GOT3 (cell line): ENCODE measurements around the gene PIK3R4.

Experiments
- DNase-seq: peaks from one replicate; lab custom pipeline; 2025; ENCODE audit warnings: mixed read lengths; lab: John Stamatoyannopoulos, UW

PIK3R4 gene

DNA sequence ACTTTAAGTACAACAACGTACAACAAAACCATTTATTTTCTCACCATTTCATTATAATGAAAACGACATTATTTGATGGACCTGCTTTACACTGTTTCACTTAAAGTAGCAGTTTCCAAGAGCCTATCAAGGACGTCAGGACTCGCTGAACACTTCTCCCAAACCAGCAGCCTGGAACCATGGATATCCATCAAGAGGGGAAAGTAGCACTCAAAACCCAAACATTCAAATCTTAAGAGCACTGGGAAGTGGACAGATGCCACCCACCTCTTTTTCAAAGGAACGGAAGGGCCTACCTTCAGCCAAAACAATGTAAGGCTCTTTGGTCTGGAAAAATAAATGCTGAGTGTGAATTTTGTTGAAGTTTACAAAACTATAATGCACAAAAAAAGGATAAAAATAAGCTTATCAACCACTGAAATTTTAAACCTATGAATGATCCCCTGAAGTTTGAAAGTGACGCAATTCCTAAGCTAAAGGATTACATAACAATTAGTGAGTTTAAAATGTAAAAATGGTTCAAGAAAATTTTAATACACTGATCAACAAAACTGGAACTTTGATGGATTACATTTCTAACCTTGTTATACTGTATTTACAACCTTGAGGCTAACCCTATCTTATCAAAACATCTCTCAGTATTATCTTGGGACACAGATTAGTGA, 4.6 kb downstream of the PIK3R4 start:
- no peak for DNase-seq

DNA sequence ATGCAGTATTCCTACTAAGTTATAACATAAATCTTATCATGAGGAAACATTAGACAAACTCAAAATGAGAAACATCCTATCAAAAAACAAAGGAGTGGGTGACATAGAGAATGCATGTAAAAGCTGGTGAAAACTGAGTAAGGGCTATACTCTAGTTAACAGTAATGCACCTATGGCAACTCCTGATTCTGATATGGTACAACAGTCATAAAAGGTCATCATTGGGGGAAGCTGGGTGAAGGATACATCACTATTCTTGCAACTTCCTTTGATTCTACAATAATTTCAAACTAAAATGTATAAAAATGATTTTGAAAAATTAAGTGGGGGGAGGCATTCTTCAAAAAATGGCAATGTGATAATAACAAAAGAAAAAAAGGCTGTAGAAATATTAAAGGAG, 6.8 kb downstream of the PIK3R4 start:
- DNase-seq = no peak

DNA sequence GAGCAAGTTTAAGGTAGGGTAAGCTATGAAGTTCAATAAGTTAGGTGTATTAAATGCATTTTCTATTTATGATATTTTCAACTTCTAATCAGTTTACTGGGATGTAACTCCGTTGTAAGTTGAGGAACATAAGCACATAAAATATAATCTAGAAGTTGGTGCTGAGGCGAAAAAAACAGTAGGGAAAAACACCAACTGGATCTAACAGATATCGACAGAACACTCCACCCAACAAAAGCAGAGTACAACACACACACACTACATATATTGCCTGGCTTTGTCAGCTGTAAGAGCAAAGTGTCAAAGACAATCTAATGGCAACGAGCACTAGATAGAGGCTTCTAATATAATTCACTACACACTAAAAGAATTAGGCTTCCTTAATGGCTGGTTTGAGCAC, 8.4 kb downstream of the PIK3R4 start:
- no peak for DNase-seq

DNA sequence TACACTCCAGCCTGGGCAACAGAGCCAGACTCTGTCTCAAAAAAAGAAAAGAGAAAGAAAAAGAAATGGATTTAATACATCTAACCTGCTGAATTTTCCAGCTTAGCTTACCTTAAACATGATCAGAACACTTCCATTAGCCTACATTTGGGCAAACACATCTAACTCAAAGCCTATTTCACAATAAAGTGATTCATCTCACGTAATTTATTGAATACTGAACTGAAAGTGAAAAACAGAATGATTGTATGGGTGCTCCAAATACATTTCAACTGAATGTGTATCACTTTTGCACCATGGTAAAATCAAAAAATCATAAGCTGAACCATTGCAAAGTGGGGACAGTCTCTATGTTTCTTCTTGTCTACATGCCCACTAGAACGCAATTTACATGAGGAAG, 9.0 kb downstream of the PIK3R4 start:
- DNase-seq = no peak

DNA sequence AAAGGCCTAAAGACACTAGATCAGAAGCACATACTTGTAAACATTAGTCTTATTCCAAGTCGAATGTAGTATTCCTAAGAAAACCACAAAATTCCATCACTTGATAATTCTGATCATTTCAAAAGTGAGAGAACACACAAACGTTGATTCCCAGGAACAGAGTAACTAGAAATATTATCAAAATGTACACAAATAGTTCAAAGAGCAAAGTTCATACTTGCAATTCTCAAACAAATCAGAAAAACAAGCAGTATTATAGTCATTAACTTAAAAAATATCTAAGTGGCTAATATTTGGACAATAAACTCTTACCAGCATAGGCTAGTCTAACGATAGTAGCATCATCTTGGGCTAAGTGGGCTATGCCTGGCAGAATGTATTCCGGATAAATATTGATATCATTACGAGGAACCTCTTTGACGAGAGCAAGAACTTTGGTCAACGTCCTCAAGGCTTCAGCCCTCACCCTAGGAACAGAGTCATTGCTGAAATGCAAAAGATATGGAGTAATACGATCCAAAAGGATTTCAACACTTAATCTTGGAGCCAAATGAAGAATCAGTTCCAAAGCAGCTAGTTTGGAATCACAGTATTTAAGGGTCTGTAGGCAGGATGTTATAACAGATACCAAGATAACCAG, 13.3 kb downstream of the PIK3R4 start:
- DNase-seq = no peak

DNA sequence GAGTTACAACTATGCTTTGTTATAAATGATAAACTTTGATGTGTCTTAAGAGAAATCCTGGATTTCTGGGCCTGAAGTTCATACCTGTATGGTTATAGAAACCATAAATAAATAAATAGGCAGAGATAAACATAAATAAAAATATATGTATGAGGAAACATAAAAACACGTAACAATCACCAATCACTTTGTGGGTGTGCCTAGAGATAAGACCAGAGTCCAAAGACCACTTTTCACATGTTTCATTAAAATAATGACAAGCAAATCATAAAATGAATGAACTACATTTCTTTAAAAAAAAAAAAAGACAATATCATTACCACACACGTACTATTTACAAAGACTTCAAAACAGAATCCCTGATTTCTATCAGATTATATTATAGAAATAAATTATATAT, 14.1 kb downstream of the PIK3R4 start:
- DNase-seq = no peak

DNA sequence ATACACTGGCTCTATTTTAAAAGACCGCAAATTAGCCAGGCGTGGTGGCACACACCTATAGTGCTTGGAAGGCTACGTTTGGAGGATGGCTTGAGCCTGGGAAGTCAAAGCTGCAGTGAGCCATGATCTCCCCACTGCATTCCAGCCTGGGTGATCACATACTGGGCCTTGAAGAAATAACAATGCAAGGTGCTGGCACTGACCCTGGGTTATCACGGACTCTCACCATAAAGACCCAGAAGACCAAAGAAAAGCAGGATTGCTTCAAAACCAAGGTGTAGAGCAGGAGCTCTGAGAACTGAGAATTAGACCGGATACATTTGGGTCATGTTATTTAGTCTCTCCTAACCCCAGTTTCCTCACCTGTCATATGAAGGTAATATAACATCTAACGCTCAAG, 14.8 kb downstream of the PIK3R4 start:
- DNase-seq = no peak

DNA sequence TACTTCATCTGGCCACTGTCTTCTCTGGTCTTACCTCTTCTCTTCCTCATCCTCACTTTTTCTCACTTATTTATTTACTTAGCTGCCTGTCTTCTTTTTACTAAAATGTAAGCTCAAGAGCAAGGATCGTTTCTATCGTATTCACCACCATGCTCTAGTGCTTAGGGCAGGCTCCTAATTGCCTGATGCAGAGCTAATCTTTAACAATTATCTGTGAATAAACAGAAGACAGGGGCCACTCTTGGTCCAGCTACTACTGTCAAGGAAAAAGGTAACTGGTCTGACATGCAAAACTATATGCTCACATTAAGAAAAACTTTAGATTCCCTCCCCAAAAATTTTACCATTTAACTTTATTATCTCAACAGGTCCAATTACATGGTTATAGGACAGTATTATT, 17.5 kb downstream of the PIK3R4 start:
- no peak for DNase-seq

DNA sequence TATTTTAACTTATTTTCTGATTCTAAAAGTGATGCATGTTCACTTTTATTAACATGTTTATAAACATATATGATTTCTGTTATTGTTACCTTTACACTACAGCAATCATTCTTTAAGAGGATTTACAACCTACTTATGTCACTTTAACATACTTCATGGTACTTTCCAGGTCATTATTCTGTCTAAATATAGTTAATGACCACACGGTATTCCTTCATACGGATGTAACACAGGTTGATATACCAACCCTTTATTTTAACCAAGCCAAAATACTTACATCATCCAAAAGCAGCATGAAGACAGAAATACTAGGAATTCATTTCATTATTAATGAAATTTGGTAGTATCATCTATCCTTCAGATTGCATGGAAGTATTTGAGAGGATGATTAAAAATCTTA, 18.6 kb downstream of the PIK3R4 start:
- no peak for DNase-seq

DNA sequence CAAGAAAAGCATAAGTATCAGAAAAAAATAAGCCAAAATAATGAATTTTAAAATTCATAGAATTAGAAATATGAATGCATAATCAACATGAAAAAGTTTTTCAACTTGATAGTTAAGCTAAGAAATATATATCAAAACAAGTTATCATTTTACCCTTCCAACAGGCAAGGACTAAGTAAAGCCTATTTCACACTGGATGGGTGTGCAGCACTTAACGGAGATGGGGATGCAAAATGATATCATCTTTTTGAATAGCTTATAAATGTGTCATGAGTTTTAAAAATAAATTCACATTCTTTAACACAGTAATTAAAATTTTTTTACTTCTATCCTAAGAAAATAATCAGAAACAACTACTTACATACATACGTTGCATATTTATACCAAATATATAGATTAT, 20.9 kb downstream of the PIK3R4 start:
- DNase-seq = no peak

DNA sequence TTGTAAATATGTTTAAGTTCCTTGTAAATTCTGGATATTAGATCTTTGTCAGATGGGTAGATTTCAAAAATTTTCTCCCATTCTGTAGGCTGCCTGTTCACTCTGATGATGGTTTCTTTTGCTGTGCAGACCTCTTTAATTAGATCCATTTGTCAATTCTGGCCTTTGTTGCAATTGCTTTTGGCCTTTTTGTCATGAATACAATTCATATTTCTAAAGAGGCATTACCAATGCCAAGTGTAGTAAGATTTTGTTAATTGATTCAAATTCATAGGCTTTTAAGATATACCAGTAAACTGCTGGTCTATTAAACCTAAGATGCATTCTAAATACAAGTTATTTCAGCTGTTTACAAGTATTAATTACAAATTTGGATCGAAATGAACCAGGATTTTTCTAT, 31.0 kb downstream of the PIK3R4 start:
- DNase-seq = no peak

DNA sequence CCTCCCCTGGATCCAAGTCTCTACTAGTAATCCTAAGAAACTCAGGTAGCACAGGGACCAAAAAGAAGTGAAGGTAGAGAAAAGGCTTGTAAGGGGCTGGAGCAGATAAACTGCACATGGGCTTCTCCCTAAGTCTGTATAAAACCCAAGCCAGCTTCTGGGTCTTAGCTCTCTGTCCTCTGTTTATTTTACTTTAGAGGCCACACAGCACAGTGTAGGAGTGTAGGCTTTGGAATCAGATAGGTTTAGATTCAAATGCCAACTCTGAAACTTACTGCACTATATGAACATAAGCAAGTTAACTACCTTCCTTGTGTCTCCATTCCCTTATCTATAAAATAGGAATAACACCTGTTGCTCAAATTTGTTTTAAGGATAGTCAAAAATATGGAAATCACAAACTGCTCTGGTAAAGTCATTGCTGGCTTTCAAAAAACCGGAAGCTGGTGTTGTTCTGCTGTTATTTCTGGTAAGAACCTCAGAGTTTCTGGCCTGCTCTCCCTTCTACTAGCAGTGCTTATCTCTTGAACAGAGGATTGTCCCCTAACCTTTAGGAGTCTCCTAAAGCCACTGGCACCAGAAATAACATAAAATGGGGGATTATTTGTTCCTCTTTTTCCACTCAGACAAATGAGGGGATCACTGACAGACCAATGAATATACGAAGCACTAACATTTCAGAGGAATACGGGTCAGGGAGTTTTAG, 33.8 kb downstream of the PIK3R4 start:
- no peak for DNase-seq

DNA sequence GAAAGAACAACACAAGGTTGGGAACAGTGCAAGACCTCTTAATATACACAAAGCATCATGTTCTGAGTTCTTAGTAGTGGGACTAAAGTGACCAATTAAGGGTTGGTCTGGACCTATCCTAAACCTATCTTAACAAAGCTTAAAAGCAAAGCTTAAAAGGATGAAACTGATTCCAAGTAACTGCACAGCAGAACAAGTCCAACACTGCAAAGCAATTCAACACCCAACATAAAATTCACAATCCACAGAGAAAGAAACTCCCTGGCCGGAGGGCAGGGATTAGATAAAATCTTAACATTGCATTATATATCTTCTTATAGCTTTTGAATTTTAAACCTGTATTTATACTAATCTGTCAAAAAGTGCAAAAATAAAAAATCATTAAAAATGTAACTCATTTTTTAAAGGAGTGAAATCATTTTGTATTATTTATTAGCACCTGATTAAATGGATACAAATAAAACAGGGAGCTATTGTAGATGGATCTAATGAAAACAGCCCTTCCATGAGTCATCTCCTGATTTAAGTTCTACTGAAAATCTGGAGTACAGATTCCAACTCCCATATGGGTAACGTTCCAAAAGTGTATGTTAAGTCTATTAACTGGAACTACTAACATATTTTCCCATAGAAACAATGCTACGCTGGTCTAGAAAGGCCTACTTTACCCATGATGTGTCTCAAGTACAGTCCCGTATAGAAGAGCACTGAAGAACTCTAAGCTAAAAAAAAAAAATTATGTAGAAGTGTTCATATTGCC, 34.9 kb downstream of the PIK3R4 start:
- DNase-seq = no peak

DNA sequence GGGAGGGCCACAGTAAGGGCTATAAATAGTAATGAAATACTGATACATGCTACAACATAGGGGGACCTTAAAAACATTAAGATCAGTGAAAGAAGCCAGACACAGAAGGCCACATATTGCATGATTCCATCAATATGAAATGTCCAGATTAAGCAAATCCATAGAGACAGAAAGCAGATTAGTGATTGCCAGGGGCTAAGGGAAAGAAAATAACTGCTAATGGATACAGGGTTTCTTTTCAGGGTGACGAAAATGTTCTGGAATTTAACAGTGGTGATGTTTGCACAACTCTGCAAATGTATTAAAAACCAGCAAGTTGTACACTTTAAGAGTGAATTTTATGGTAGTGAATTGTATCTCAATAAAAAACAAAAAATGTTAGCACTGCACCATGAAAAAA, 37.0 kb downstream of the PIK3R4 start:
- no peak for DNase-seq

DNA sequence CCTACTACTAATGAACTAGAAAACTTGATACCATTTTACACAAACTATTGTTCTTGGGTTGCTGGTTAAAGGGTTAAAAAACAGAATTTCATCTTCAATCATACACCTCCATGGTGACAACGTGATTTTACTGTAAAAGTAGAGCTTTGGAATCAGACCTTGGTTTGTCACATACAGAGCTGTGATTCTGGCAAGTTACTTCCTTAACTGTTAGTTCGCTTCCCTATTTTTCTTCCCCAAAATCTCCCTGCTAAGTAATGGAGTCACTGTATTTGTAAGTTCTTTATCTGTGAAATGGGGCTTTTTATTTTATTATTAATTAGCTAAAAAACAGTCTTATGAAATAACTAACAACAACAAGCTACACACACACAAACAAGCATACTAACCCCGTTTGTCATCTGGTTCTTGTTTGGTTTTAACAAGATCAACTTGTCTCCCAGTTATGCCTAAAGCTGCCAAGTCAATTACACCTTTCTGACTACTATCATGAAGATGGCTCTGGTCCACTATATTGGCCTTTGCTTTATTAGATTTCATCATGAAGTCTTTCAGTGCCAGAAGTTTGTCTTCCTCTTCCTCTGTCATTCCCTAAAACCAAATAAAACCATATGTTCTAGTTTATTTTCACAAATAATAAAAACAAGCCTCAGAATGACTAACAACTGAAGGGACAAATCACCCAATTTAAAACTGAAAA, 38.6 kb downstream of the PIK3R4 start:
- DNase-seq = no peak

DNA sequence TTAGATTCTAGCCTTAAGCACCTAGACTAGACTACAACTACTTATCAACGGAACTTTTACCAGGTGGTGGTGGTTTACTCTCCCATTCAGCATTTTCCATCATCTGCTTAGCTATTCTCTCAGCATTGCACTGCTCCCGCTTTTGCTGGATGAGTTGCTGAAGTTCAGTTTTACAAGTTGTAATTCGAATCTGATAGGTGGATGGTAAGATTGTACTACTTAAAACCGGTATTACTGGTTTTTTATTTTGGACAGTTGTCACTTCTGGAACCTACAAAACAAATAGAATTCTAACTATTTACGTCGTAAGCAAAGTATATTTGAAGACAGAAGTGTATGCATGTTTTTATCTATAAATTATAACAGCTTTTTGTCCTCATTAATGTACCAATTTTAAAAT, 41.1 kb downstream of the PIK3R4 start:
- no peak for DNase-seq

DNA sequence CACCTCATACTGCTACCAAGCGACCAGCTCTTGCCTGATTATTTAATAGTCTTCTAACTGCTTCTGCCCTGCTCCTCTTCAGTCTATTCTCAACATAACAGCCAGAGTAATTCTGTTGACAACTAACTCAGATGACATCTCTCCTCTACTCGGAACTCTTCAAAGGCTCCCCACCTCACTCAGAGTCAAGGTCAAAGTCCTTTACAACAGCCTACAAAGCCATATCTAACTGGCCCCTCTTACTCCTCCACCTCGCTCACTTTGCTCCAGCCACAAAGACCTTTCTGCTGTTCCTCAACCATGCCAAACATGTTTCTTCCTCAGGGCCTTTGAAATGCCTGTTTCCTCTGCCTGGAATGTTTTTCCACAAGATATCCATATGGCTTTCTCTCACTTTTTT, 43.6 kb downstream of the PIK3R4 start:
- DNase-seq = no peak

DNA sequence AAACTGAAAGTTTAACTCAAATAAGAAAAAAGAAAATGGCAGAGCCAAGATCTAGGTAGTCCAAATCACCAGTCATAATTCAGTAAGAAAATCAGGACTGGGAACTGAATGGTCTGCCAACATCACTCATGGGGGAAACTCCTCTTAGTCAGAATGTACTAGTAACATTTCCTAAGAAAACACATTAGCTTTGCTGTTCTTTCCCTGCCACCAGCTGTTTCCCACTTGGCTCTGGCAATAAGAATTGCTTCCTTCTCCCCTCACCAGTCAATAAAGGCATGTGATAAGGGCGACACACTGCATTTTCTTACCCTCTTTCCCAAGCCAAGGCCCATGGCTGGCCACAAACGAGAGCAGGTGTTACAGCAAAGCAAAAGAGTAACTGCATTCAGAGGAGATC, 46.1 kb downstream of the PIK3R4 start:
- no peak for DNase-seq

DNA sequence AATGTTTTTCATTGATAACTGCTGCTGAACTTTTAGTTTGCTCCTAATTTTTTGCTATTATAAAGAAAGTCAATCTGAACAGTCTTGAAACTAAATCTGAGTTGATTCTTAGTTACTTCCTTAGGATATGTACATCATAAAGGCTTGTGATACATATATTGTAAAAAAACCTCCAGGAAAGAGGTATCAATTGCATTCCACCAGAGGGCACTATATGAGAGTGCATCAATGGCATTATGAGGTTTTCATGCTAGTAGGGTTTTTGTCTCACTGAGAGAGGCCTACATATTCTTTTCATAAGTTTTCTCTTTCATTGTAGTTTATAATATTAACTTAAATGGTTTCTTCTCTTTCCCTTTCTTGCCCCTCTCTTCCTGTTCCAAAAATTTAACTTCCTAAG, 46.9 kb downstream of the PIK3R4 start:
- no peak for DNase-seq

DNA sequence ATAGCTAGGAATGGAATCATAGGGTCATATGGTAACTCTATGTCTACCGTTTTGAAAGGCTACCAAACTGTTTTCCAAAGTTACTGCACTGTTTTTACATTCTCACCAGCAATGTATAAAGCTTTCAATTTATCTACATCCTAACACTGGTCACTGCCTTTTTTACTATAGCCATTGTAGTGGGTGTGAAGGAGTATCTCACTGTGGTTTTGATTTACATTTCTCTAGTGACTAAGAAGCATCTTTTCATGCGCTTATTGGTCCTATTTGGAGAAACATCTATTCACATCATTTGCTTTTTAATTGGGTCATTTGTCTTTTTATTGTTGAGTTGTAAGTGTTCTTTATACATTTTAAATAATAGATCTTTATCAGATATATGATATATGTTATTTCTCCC, 53.3 kb downstream of the PIK3R4 start:
- DNase-seq = no peak

DNA sequence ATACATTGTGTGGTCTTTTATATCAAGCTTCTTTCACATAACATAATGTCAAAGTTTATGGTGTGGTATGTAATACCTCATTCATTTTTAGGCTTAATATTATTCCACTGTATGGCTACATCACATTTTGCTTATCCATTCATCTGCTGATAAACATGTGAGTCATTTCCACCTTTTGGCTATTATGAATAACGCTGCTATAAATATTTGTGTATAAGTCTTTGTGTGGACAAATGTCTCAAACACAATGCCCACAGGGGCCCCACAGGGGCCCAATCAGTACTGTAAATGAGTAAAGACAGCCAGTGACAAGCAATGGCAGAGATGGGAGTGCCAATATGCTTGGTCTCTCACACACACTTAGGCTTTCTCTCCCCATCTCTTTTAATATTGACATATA, 54.2 kb downstream of the PIK3R4 start:
- DNase-seq = no peak
